Measurements from ENCODE around the gene SSB. TPM values are rescaled to one million over a fixed set of nuclear protein-coding genes. Genes with fewer than 3 reads are reported as not detected.

The SSB gene
- polyA plus RNA-seq, 1 donor from 2014 or later: 214 TPM

- no peaks in the 10 kb centered on the region for H3K79me2 ChIP-seq (replicated peaks; ENCODE audit: insufficient read depth, low read length)
- H3F3A ChIP-seq (ENCODE audit: insufficient read depth, low read length, poor library complexity, severe bottlenecking): no peaks in the 10 kb centered on the region
- no peaks in the 10 kb centered on the region for H3K9me2 ChIP-seq (ENCODE audit: insufficient read depth, low read length)
- TF ChIP-seq CTCF (IDR thresholded peaks at IDR 0.05; ENCODE audit: poor library complexity, severe bottlenecking): no peak
- no peak for TF ChIP-seq EP300 (conservative IDR thresholded peaks at IDR 0.05; ENCODE audit: poor library complexity, severe bottlenecking)
- no peak for TF ChIP-seq POLR2AphosphoS5 (IDR thresholded peaks at IDR 0.05)
- no peak for TF ChIP-seq MXI1 (conservative IDR thresholded peaks at IDR 0.05; ENCODE audit: poor library complexity, severe bottlenecking)
- no peak for TF ChIP-seq TAF1 (IDR thresholded peaks at IDR 0.05; ENCODE audit: low read depth)
- TF ChIP-seq REST (IDR thresholded peaks at IDR 0.05; ENCODE audit: borderline replicate concordance): no peak
- TF ChIP-seq RAD21 (conservative IDR thresholded peaks at IDR 0.05): no peak
- no peak for TF ChIP-seq EZH2 (IDR thresholded peaks at IDR 0.05; ENCODE audit: borderline replicate concordance, insufficient read depth, low read length, poor library complexity, severe bottlenecking)
- no peak for TF ChIP-seq SMC3 (conservative IDR thresholded peaks at IDR 0.05; ENCODE audit: poor library complexity)
- no peak overlapping the region for H3K9ac ChIP-seq (ENCODE audit: low read length)
- no peak overlapping the region for H3K4me2 ChIP-seq (ENCODE audit: low read length)
- no peaks in the 10 kb centered on the region for H3K9me3 ChIP-seq (ENCODE audit: low read length)
- H3K27me3 ChIP-seq (ENCODE audit: insufficient read depth, low read depth, low read length): no peaks in the 10 kb centered on the region
- no peak overlapping the region for H2AFZ ChIP-seq (ENCODE audit: low read depth, low read length)
- H3K4me3 ChIP-seq (ENCODE audit: low read length): no peak overlapping the region
- H3K27ac ChIP-seq (ENCODE audit: low read length): no peak overlapping the region
- H4K20me1 ChIP-seq (ENCODE audit: insufficient read depth): no peaks in the 10 kb centered on the region
- no peaks in the 10 kb centered on the region for H3K36me3 ChIP-seq (ENCODE audit: insufficient read depth, low read length)
Observed at GRCh38 chr2:169761970-169762292, 36.7 kb upstream of the SSB start.

- H3K4me2 ChIP-seq (ENCODE audit: low read length): no peak overlapping the region
- H3K27me3 ChIP-seq (ENCODE audit: insufficient read depth, low read depth, low read length): no peaks in the 10 kb centered on the region
- no peaks in the 10 kb centered on the region for H3K9me3 ChIP-seq (ENCODE audit: low read length)
- H3K27ac ChIP-seq (ENCODE audit: low read length): no peak overlapping the region
- no peak overlapping the region for H2AFZ ChIP-seq (ENCODE audit: low read depth, low read length)
- H3K79me2 ChIP-seq (replicated peaks; ENCODE audit: insufficient read depth, low read length): no peaks in the 10 kb centered on the region
- no peak overlapping the region for H3K4me3 ChIP-seq (ENCODE audit: low read length)
- TF ChIP-seq CTCF (IDR thresholded peaks at IDR 0.05; ENCODE audit: poor library complexity, severe bottlenecking): no peak
- no peak for TF ChIP-seq REST (IDR thresholded peaks at IDR 0.05; ENCODE audit: borderline replicate concordance)
- no peak for TF ChIP-seq EP300 (conservative IDR thresholded peaks at IDR 0.05; ENCODE audit: poor library complexity, severe bottlenecking)
- no peak for TF ChIP-seq TAF1 (IDR thresholded peaks at IDR 0.05; ENCODE audit: low read depth)
- no peak for TF ChIP-seq SMC3 (conservative IDR thresholded peaks at IDR 0.05; ENCODE audit: poor library complexity)
- TF ChIP-seq MXI1 (conservative IDR thresholded peaks at IDR 0.05; ENCODE audit: poor library complexity, severe bottlenecking): no peak
- no peak for TF ChIP-seq RAD21 (conservative IDR thresholded peaks at IDR 0.05)
- no peak for TF ChIP-seq EZH2 (IDR thresholded peaks at IDR 0.05; ENCODE audit: borderline replicate concordance, insufficient read depth, low read length, poor library complexity, severe bottlenecking)
- no peak for TF ChIP-seq POLR2AphosphoS5 (IDR thresholded peaks at IDR 0.05)
- no peaks in the 10 kb centered on the region for H3F3A ChIP-seq (ENCODE audit: insufficient read depth, low read length, poor library complexity, severe bottlenecking)
- no peaks in the 10 kb centered on the region for H3K9me2 ChIP-seq (ENCODE audit: insufficient read depth, low read length)
- H3K9ac ChIP-seq (ENCODE audit: low read length): no peak overlapping the region
- peaks cover 5% of the 10 kb centered on the region for H3K36me3 ChIP-seq (ENCODE audit: insufficient read depth, low read length)
- no peaks in the 10 kb centered on the region for H4K20me1 ChIP-seq (ENCODE audit: insufficient read depth)
Observed at GRCh38 chr2:169765523-169765922, 33.1 kb upstream of the SSB start.

Data from neural cell (in vitro differentiated cells).